ENCODE measurements around the gene TOR1AIP1. TPM values are rescaled to one million over a fixed set of nuclear protein-coding genes. Genes with fewer than 3 reads are reported as not detected.

TOR1AIP1 gene
- total RNA-seq, 2 experiments from 2014 or later: 54.6 to 56.5 TPM

GRCh38 chr1:179921981-179922872 lies 40.1 kb downstream of the TOR1AIP1 start:
- Mint-ChIP-seq H3K4me1 (peaks cover 26% of the 10 kb centered on the region), H3K36me3 (peaks cover 31% of the 10 kb centered on the region), H3K27ac (no peak overlapping the region), H3K4me3 (no peak overlapping the region), H3K27me3 (no peaks in the 10 kb centered on the region), H3K9me3 (no peaks in the 10 kb centered on the region)
- DNase-seq: no peak

- no peak overlapping the region for H3K4me3 Mint-ChIP-seq
- H3K27ac Mint-ChIP-seq: no peak overlapping the region
Measured at GRCh38 chr1:179923029-179923428, 40.9 kb downstream of the TOR1AIP1 start.

GRCh38 chr1:179924268-179924667 lies 42.2 kb downstream of the TOR1AIP1 start:
- Mint-ChIP-seq H3K27ac (no peak overlapping the region), H3K9me3 (no peaks in the 10 kb centered on the region), H3K27me3 (no peaks in the 10 kb centered on the region), H3K4me3 (no peak overlapping the region), H3K36me3 (peaks cover 12% of the 10 kb centered on the region), H3K4me1 (peaks cover 7% of the 10 kb centered on the region)
- no peak for DNase-seq

More at GRCh38 chr1:179923029-179923428, 40.9 kb downstream of the TOR1AIP1 start:
- no peaks in the 10 kb centered on the region for H3K27me3 Mint-ChIP-seq
- H3K36me3 Mint-ChIP-seq: peaks cover 23% of the 10 kb centered on the region
- DNase-seq: no peak
- no peaks in the 10 kb centered on the region for H3K9me3 Mint-ChIP-seq
- H3K4me1 Mint-ChIP-seq: peaks cover 18% of the 10 kb centered on the region

- no peak for DNase-seq
- H3K4me1 Mint-ChIP-seq: peaks cover 7% of the 10 kb centered on the region
- no peaks in the 10 kb centered on the region for H3K27me3 Mint-ChIP-seq
- H3K27ac Mint-ChIP-seq: no peak overlapping the region
- no peaks in the 10 kb centered on the region for H3K9me3 Mint-ChIP-seq
- H3K36me3 Mint-ChIP-seq: peaks cover 9% of the 10 kb centered on the region
- H3K4me3 Mint-ChIP-seq: no peak overlapping the region
Measured at GRCh38 chr1:179925302-179925701, 43.2 kb downstream of the TOR1AIP1 start.

- Mint-ChIP-seq H3K4me1 (peaks cover 7% of the 10 kb centered on the region), H3K36me3 (peaks cover 8% of the 10 kb centered on the region), H3K27ac (no peak overlapping the region), H3K9me3 (no peaks in the 10 kb centered on the region), H3K4me3 (no peak overlapping the region), H3K27me3 (no peaks in the 10 kb centered on the region)
- no peak for DNase-seq
Measured at GRCh38 chr1:179925922-179926849, 44.1 kb downstream of the TOR1AIP1 start.

GRCh38 chr1:179926850-179927205 lies 44.7 kb downstream of the TOR1AIP1 start:
- Mint-ChIP-seq H3K36me3 (peaks cover 6% of the 10 kb centered on the region), H3K27me3 (no peaks in the 10 kb centered on the region), H3K27ac (no peak overlapping the region), H3K9me3 (no peaks in the 10 kb centered on the region), H3K4me3 (no peak overlapping the region), H3K4me1 (peaks cover 3% of the 10 kb centered on the region)
- no peak for DNase-seq

GRCh38 chr1:179929955-179930798 lies 48.1 kb downstream of the TOR1AIP1 start:
- no peak for DNase-seq

GRCh38 chr1:179930867-179931266 lies 48.8 kb downstream of the TOR1AIP1 start:
- H3K4me1 Mint-ChIP-seq: no peaks in the 10 kb centered on the region
- H3K27ac Mint-ChIP-seq: no peak overlapping the region
- H3K9me3 Mint-ChIP-seq: no peaks in the 10 kb centered on the region

More at GRCh38 chr1:179929955-179930798, 48.1 kb downstream of the TOR1AIP1 start:
- Mint-ChIP-seq H3K27me3 (no peaks in the 10 kb centered on the region), H3K9me3 (no peaks in the 10 kb centered on the region), H3K4me1 (no peaks in the 10 kb centered on the region), H3K4me3 (no peak overlapping the region), H3K27ac (no peak overlapping the region), H3K36me3 (no peaks in the 10 kb centered on the region)

GRCh38 chr1:179933219-179933618 lies 51.1 kb downstream of the TOR1AIP1 start:
- Mint-ChIP-seq H3K9me3 (no peaks in the 10 kb centered on the region), H3K36me3 (no peaks in the 10 kb centered on the region), H3K4me3 (no peak overlapping the region), H3K4me1 (no peaks in the 10 kb centered on the region), H3K27me3 (no peaks in the 10 kb centered on the region), H3K27ac (no peak overlapping the region)
- DNase-seq: no peak

More at GRCh38 chr1:179930867-179931266, 48.8 kb downstream of the TOR1AIP1 start:
- Mint-ChIP-seq H3K4me3 (no peak overlapping the region), H3K27me3 (no peaks in the 10 kb centered on the region), H3K36me3 (no peaks in the 10 kb centered on the region)
- DNase-seq: no peak

- no peak for DNase-seq
- no peaks in the 10 kb centered on the region for H3K9me3 Mint-ChIP-seq
- H3K27ac Mint-ChIP-seq: no peak overlapping the region
- H3K4me3 Mint-ChIP-seq: no peak overlapping the region
- no peaks in the 10 kb centered on the region for H3K27me3 Mint-ChIP-seq
- H3K4me1 Mint-ChIP-seq: no peaks in the 10 kb centered on the region
- no peaks in the 10 kb centered on the region for H3K36me3 Mint-ChIP-seq
Measured at GRCh38 chr1:179935909-179936496, 53.9 kb downstream of the TOR1AIP1 start.

GRCh38 chr1:179937668-179938254 lies 55.7 kb downstream of the TOR1AIP1 start:
- DNase-seq: no peak
- Mint-ChIP-seq H3K9me3 (no peaks in the 10 kb centered on the region), H3K36me3 (no peaks in the 10 kb centered on the region), H3K27ac (no peak overlapping the region), H3K27me3 (no peaks in the 10 kb centered on the region), H3K4me1 (no peaks in the 10 kb centered on the region), H3K4me3 (no peak overlapping the region)

- H3K27me3 Mint-ChIP-seq: no peaks in the 10 kb centered on the region
- no peaks in the 10 kb centered on the region for H3K4me1 Mint-ChIP-seq
- DNase-seq: no peak
- no peak overlapping the region for H3K27ac Mint-ChIP-seq
- H3K36me3 Mint-ChIP-seq: no peaks in the 10 kb centered on the region
- H3K4me3 Mint-ChIP-seq: no peak overlapping the region
- H3K9me3 Mint-ChIP-seq: no peaks in the 10 kb centered on the region
Measured at GRCh38 chr1:179938752-179939151, 56.7 kb downstream of the TOR1AIP1 start.

- H3K27ac Mint-ChIP-seq: no peak overlapping the region
- H3K4me1 Mint-ChIP-seq: no peaks in the 10 kb centered on the region
- no peak for DNase-seq
- H3K4me3 Mint-ChIP-seq: no peak overlapping the region
- H3K27me3 Mint-ChIP-seq: no peaks in the 10 kb centered on the region
- no peaks in the 10 kb centered on the region for H3K36me3 Mint-ChIP-seq
- H3K9me3 Mint-ChIP-seq: no peaks in the 10 kb centered on the region
Measured at GRCh38 chr1:179939941-179940340, 57.9 kb downstream of the TOR1AIP1 start.

- Mint-ChIP-seq H3K4me1 (no peaks in the 10 kb centered on the region), H3K27me3 (no peaks in the 10 kb centered on the region), H3K27ac (no peak overlapping the region), H3K36me3 (no peaks in the 10 kb centered on the region), H3K9me3 (no peaks in the 10 kb centered on the region), H3K4me3 (no peak overlapping the region)
- no peak for DNase-seq
Measured at GRCh38 chr1:179941454-179941853, 59.4 kb downstream of the TOR1AIP1 start.
